COLO668 (cell line): ENCODE data around the gene ACACA.
"Not testable (repeated sequence)": the region's sequence is repeated elsewhere in the genome, so short reads cannot be mapped to it uniquely, and the experiment has no call there.

Experiments used
- DNase-seq: peaks from one replicate; lab custom pipeline; 2025; ENCODE audit not compliant: unreplicated experiment; lab: John Stamatoyannopoulos, UW

ACACA gene

GRCh38 chr17:37399265-37399803 lies 7.3 kb downstream of the ACACA start:
- no peak for DNase-seq

DNA sequence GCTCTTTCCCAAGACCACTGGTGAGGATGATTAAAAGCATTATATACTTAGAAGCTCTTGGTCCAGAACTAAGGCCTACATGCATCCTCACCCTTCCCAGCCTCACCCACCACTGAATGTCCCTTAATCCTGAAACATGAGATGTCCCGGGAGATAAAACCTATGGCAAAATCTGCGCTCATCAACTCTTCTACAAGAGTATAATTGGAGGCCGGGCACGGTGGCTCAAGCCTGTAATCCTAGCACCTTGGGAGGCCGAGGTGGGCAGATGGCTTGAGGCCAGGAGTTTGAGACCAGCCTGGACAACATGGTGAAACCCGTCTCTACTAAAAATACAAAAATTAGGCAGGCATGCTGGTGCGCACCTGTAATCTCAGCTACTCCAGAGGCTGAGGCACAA lies 13.3 kb downstream of the ACACA start:
- DNase-seq, result no peak

DNA sequence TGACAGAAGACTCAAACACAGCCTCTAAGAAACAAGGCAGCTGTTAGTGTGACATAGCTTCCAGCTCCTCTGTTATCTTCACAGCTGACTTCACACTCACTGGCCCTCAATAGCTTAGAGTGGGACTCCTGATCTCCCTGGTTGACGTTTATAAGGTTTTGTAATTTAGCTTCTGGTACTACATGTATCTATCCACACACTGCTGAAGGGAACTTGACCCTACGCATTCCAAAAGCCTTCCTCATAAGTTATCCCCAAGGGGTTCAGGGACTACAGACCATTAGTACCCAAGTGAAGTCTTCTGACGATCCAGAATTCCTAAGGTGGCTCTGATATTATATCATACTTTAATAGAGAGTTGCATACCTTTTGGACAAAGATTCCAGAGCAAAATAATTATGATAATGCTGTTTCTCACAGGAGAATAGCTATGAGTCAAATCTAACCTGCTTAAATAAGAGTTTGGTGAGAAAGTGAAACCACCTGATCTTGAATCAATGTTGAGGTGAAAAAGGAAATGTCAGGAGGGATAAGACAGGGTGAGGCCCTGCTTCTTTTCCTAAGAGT lies 14.5 kb downstream of the ACACA start:
- no peak for DNase-seq

DNA sequence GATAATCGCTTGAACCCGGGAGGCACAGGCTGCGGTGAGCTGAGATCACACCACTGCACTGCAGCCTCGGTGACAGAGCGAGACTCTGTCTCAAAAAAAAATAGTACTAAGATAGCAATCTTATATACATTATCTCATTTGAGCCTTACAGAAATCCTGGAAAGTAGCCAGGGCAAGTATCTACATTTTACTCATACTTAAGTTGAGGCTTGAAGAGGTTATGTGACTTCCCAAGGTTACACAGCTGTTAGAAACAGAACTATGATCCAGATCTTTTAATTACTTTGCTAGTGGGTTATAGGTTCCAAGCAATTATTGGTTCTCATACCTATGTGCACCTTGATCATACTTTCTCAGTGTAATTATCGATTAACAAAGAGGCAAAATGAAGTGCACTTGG lies 15.5 kb downstream of the ACACA start:
- DNase-seq, result no peak

DNA sequence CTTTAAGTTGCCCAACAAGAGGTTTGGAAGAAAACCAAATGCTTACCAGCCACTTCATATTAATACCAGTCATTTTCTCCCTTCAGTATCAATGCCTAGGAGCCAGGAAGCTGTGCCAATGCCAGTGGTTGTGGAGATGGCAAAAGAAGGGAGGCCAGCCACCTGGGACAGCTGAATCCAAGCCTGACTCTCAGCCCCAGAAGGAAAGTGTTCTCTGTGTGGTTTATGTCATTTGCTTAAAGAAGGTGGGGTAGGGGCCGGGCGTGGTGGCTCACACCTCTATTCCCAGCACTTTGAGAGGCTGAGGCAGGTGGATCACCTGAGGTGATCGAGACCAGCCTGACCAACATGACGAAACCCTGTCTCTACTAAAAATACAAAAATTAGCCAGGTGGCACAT lies 17.5 kb downstream of the ACACA start:
- DNase-seq, result no peak

- DNase-seq, result no peak
Observed at GRCh38 chr17:37388266-37388665, 18.4 kb downstream of the ACACA start.

DNA sequence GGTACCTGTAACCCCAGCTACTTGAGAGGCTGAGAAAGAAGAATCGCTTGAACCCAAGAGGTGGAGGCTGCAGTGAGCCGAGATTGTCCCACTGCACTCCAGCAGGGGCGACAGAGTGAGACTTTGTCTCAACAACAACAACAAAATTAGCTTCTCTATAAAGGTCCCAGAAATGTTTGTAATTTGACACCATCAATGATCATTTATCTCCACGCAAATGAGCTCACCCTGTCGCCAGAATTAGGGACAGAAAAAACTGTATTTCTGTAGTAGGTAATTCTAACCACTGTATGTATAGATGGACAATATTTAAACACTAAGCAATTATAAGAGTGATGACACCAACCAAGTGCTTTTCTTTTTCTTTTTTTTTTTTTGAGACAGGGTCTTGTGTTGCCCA lies 20.2 kb downstream of the ACACA start:
- no peak for DNase-seq

DNA sequence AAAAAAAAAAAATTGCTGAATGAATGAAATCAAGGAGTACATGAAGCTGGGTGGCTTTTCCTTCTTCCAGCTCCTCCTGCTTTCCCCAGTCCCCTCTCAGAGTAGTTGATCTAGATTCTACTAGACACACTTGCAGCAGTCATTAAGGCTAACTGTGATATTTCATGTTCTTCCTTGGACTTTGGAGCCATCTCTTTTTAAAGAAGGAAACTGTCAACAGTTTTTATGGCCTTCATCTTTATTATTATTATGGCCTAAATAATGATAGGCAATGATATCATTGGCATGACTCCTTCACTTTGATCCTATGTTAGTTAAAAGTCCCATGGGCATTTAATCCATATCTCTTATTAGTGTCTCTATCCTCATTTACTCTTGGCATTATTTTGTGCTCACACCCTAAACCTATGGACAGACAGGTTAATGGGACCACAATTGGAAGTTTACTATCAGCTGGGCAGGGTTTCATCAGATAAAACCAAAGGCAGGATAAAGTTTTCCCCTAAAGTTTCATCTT lies 21.1 kb downstream of the ACACA start:
- no peak for DNase-seq

- DNase-seq, result no peak
Observed at GRCh38 chr17:37384560-37385149, 22.0 kb downstream of the ACACA start.

- no peak for DNase-seq
Observed at GRCh38 chr17:37382056-37382455, 24.6 kb downstream of the ACACA start.

DNA sequence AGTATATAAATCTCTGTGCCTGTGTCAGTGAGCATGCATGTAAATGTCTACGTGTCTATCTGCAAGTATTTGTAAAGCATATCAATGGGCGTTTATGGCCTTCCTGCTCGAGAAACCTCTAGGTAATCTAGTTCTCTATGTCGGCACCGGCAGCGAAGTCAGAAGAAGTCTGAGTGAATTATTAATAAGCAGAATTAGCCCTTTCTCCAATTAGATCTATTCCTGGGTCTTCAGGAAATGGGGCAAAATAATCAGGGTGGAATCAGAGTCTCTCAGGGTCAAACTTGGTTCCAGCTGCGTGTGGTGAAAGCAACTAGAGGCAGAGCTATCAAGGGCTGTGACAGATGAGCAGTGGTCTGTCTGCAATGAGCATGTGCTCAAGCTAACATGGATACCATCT lies 30.9 kb downstream of the ACACA start, which contains the start of gene C17orf78:
C17orf78 (plus strand) TSS at position 280 of the 400 bp plus-strand sequence; CDS start at position 388, 108 bp downstream.
- no peak for DNase-seq

DNA sequence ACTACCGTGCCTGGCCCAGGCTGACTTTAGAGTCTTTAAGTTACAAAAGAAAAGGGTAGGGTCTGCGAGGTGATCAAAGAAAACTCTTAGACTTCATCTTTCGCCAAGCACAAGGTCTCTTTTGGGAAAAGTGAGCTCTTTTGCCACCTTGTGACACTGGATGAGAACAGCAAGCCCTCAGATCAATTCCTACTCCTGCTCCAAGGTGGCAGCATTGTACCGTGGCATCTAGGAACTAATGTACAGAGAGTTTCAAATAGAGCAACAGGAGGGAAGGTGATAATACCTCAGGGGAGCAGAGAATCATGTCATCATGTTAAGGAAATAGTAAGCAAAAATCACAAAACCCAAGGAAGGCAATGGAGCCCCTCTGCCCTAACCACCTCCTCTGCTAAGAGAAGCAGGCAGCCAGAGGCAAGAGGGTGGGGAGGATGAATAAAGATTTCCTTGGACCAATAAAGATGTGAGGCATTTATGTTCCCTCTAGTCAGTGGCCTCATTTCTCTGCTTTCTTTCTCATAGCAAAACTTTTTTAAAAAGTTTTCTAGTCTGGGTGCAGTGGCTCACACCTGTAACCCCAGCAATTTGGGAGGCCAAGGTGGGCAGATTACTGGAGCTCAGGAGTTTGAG lies 33.0 kb downstream of the ACACA start:
- peak; percentile 27 for DNase-seq

GRCh38 chr17:37368577-37368976 lies 38.1 kb downstream of the ACACA start:
- no peak for DNase-seq

GRCh38 chr17:37365589-37365988 lies 41.0 kb downstream of the ACACA start:
- DNase-seq, result no peak

- DNase-seq, result no peak
Observed at GRCh38 chr17:37361543-37361942, 45.1 kb downstream of the ACACA start.

GRCh38 chr17:37360632-37361031 lies 46.0 kb downstream of the ACACA start:
- DNase-seq, result no peak

DNA sequence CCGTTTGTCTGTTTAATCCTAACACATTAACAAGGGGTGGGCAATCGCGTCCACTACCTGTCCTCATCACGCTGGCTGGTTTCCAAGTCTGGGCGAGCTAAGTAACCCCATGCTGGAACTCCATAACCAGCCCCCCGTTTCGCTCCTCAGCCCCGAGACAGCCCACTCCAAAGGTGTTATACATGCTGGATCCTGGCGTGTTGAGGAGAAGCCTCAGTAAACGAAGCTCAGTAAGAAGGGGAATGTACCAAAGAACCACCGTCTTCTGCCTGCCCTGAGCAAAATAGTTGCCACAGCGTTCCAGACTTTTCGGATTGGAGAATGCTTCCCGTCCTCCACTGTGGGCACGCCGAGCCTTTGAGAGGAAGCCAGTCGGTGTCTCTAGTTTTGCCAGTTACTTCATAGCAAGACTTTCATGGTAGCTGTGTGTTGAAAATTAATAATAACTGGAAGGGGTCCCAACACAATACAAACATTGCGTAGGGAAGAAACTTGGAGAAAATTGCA lies 46.9 kb downstream of the ACACA start:
- no peak for DNase-seq

DNA sequence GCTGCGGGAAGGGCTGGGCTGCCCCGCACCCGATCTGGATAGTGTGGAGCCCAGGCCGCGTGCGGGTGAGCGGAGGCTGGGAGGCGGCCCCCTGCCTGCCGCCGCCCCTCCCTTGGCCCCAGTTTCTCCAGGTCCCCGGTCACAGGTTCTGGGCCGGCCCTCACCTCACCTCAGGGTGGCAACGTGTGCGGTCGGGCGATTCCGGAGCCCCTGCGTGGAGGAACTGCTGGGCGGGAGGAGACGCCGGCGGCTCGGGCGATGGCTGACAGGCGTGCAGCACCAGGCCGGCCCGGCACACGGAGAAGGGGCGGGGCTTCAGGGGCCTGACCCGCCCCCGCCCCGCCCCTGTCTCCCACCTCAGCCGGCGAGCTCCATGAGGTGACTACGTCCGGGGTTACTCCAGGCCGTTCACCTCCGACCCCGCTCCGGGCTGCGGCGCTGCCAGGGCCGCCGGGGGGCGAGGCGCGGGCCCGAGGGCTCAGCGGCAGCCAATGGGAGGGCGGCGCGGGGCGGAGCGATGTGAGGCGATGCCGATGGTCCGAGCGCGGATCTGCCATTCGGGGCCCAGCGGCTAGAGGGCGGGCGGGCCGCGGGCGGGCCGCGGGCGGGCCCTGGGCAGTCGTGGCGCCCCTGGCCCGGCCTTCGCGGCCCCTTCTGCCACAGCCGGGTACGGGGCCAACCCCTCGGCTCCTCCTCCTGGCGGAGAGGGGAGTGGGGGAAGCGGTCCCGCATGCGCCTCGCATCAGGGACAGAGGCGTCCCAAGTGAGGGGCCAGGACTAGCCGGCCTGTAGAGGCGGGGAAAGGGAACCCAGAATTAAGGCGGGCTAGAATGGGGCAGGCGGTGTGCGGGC lies 47.6 kb downstream of the ACACA start:
- peak; percentile 82 for DNase-seq

- DNase-seq, result peak; percentile 33
Observed at GRCh38 chr17:37358098-37358829, 48.4 kb downstream of the ACACA start.

DNA sequence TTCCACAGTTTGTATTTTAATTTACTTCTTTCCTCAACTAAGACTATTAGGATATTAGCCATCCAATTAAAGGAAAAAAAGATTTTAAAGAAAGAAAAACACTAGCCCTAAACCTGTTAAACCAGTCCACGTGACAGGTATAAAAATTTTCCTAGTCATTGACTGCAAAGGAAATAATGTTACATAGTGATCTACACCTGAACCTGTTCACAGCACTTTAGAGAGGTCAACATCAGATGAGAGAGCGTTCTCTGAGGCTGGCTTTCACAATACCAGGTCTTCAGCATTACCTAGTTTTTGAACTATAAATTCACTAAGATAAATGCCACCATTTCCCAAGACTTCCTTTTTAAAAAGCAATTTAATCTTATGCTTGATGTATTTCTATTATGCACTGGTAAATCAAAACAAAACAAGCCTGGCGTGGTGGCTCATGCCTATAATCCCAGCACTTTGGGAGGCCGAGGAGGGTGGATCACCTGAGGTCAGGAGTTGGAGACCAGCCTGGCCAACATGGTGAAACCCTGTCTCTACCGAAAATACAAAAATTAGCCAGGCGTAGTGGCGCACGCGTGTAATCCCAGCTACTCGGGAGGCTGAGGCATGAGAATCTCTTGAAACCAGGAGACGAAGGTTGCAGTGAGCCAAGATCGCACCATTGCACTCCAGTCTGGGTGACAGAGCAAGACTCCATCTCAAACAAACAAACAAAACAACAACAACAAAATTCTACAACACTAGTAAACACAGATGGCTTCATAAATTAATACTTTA lies 49.7 kb downstream of the ACACA start:
- DNase-seq, result not testable (repeated sequence)
